HepG2 (cell line): Measurements from ENCODE around the gene WNK2. TPM values are rescaled to one million over a fixed set of nuclear protein-coding genes. Genes with fewer than 3 reads are reported as not detected.

Source experiments
- CEBPG ChIP-seq: IDR thresholded peaks from 2 replicates; pipeline ENCODE4 v1.6.1; 2016
- FOSL2 ChIP-seq: sonication (generic); formaldehyde crosslinking; IDR thresholded peaks from 2 replicates; pipeline ENCODE4 v1.4.0; 2020; ENCODE audit warnings: missing genetic modification reagents
- HHEX ChIP-seq: IDR thresholded peaks from 2 replicates; pipeline ENCODE4 v1.6.1; 2016; ENCODE audit warnings: control low read depth
- IRF2 ChIP-seq: IDR thresholded peaks from 2 replicates; pipeline ENCODE4 v1.6.1; 2018; ENCODE audit warnings: missing genetic modification reagents, missing compliant biosample characterization
- KLF16 ChIP-seq, 2 experiments: sonication (generic) in 1 of 2; formaldehyde crosslinking in 1 of 2; IDR thresholded peaks; 2 replicates each; pipeline versions ENCODE4 v1.6.1 to v1.8.0; 2016 to 2023; ENCODE audit warnings: missing genetic modification reagents in 2 of 2, missing compliant biosample characterization in 1 of 2
- MIER3 ChIP-seq: IDR thresholded peaks from 2 replicates; pipeline ENCODE4 v1.6.1; 2016; ENCODE audit warnings: missing compliant biosample characterization, borderline replicate concordance
- PAXIP1 ChIP-seq: sonication (generic); formaldehyde crosslinking; conservative IDR thresholded peaks from 2 replicates; pipeline ENCODE4 v1.4.0; 2020; ENCODE audit warnings: mild to moderate bottlenecking, missing genetic modification reagents, moderate library complexity
- SOX6 ChIP-seq, 2 experiments: fragments of 450-650 bp in 1 of 2; sonication (generic) in 1 of 2; formaldehyde crosslinking in 1 of 2; IDR thresholded peaks; 2 replicates each; pipeline versions ENCODE4 v1.4.0 to v1.6.1; 2017 to 2020; ENCODE audit warnings: antibody characterized with exemption in 1 of 2, mild to moderate bottlenecking in 1 of 2, missing genetic modification reagents in 1 of 2
- USF2 ChIP-seq, 2 experiments: sonication (generic) in 1 of 2; formaldehyde crosslinking in 1 of 2; IDR thresholded peaks; 2 replicates each; pipeline versions ENCODE4 v1.5.1 to v1.6.1; 2011 to 2020; ENCODE audit warnings: borderline replicate concordance in 1 of 2, low read depth in 1 of 2, low read length in 1 of 2, mild to moderate bottlenecking in 1 of 2, missing genetic modification reagents in 1 of 2, moderate library complexity in 1 of 2
- ZGPAT ChIP-seq: IDR thresholded peaks from 2 replicates; pipeline ENCODE4 v1.6.1; 2016; ENCODE audit warnings: mild to moderate bottlenecking
- ZNF44 ChIP-seq: sonication (generic); formaldehyde crosslinking; IDR thresholded peaks from 2 replicates; pipeline ENCODE4 v1.5.1; 2020; ENCODE audit warnings: mild to moderate bottlenecking, missing genetic modification reagents
- ZNF512 ChIP-seq: sonication (generic); formaldehyde crosslinking; IDR thresholded peaks from 2 replicates; pipeline ENCODE4 v1.4.0; 2020; ENCODE audit warnings: mild to moderate bottlenecking, missing genetic modification reagents
- ZNF687 ChIP-seq: sonication (generic); formaldehyde crosslinking; IDR thresholded peaks from 2 replicates; pipeline ENCODE4 v1.5.1; 2020; ENCODE audit warnings: mild to moderate bottlenecking, missing genetic modification reagents, moderate library complexity
- polyA plus RNA-seq, 8 experiments: library from polyadenylated mRNA; depleted of rRNA in 3 of 8; stranded (reverse) in 7 of 8; unstranded in 1 of 8; fragments of >200 nt; fragmentation: Illumina TruSeq in 4 of 8; extraction: Trizol in 4 of 8; gene quantifications; 2 replicates each; pipeline versions ENCODE4 v1.2.1 to v1.2.3, GENCODE V29; 2011 to 2016; ENCODE audit warnings: low read depth in 4 of 8, missing spikeins in 1 of 8, mixed read lengths in 1 of 8; ENCODE audit not compliant: insufficient read depth in 1 of 8
- total RNA-seq, 5 experiments: library from RNA; depleted of rRNA; stranded (reverse); fragments of >200 nt; fragmentation: Illumina TruSeq; extraction: Trizol; gene quantifications; 2 replicates each; pipeline ENCODE4 v1.2.3, GENCODE V29; 2016; ENCODE audit warnings: low read depth in 1 of 5

The WNK2 gene
- total and polyA plus RNA-seq, 2 of the 13 experiments (the other 11 are each of a cell fraction or from before 2014, with no cell fraction given): 10.5 to 12.0 TPM

- peak; percentile 81 for TF ChIP-seq ZNF687 (CRISPR knock-in tag)
- TF ChIP-seq IRF2: 0 out of 2 replicates have a peak, but pooled peaks have one; percentile 28
- no peak for TF ChIP-seq ZNF512
- peak; percentile 98 for TF ChIP-seq FOSL2
- peak in 1 of 2 experiments; percentile 51; a peak in 1 of 4 replicates for TF ChIP-seq KLF16 (CRISPR knock-in tag; IDR thresholded peaks at IDR 0.05)
- TF ChIP-seq USF2 (IDR thresholded peaks at IDR 0.05; ENCODE audit: low read depth, low read length): peak; percentile 76
- no peak; the same call in 1 of the 2 replicates for TF ChIP-seq USF2 (CRISPR knock-in tag; IDR thresholded peaks at IDR 0.05; ENCODE audit: borderline replicate concordance)
- no peak for TF ChIP-seq ZNF44
- TF ChIP-seq MIER3 (CRISPR knock-in tag): peak; percentile 44; the same call in 1 of the 2 replicates
- peak; percentile 34; the same call in 1 of the 2 replicates for TF ChIP-seq PAXIP1 (CRISPR knock-in tag)
- no peak for TF ChIP-seq HHEX (CRISPR knock-in tag)
- TF ChIP-seq CEBPG (CRISPR knock-in tag): peak; percentile 55; the same call in 1 of the 2 replicates
- 0 out of 2 replicates have a peak, but pooled peaks have one; percentile 50 for TF ChIP-seq ZGPAT (CRISPR knock-in tag)
- no peak for TF ChIP-seq SOX6 (IDR thresholded peaks at IDR 0.05)
- TF ChIP-seq SOX6 (CRISPR knock-in tag; IDR thresholded peaks at IDR 0.05): peak; percentile 34; the same call in 1 of the 2 replicates
These were observed 105.2 kb downstream of the WNK2 start (continued) for GRCh38 chr9:93288891-93289883.
